Peyer's patch (tissue), 4 donors: ENCODE data around the gene PRSS33.

Experiments used
- POLR2A ChIP-seq, 2 donors: fragments of 450-650 bp; IDR thresholded peaks; one replicate each; pipeline ENCODE4 v1.5.1; 2017; ENCODE audit warnings: antibody characterized with exemption in 2 of 2, mild to moderate bottlenecking in 2 of 2, moderate library complexity in 2 of 2
- TF ChIP-seq, protein P1 (sequence below), 6 experiments: fragments of 450-650 bp in 4 of 6; fragments of 200-600 bp in 2 of 6; sonication (generic) in 1 of 6; IDR thresholded peaks; one replicate each; pipeline ENCODE4 v1.5.1; 2017 to 2019; ENCODE audit warnings: antibody characterized with exemption in 6 of 6, mild to moderate bottlenecking in 3 of 6, moderate library complexity in 1 of 6

DNA sequence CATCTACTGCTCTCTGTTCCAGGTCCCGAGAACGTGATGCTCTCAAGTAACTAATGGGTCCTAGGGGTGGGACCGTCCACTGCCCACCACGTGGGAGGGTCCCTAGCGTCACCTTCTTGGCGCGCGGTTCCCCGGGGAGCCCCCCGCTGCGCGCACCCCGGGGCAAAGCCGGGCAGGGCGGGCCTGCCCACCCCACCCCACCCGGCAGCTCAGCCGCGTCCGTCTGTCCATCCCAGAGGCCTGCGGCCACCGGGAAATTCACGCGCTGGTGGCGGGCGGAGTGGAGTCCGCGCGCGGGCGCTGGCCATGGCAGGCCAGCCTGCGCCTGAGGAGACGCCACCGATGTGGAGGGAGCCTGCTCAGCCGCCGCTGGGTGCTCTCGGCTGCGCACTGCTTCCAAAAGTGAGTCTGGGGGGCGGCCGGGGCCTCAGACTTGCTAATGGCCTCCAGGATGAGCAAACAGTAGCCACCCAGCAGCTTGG lies 11.4 kb upstream of the PRSS33 start:
- no peak for TF ChIP-seq POLR2A (IDR thresholded peaks at IDR 0.05)
- TF ChIP-seq, protein P1, sequence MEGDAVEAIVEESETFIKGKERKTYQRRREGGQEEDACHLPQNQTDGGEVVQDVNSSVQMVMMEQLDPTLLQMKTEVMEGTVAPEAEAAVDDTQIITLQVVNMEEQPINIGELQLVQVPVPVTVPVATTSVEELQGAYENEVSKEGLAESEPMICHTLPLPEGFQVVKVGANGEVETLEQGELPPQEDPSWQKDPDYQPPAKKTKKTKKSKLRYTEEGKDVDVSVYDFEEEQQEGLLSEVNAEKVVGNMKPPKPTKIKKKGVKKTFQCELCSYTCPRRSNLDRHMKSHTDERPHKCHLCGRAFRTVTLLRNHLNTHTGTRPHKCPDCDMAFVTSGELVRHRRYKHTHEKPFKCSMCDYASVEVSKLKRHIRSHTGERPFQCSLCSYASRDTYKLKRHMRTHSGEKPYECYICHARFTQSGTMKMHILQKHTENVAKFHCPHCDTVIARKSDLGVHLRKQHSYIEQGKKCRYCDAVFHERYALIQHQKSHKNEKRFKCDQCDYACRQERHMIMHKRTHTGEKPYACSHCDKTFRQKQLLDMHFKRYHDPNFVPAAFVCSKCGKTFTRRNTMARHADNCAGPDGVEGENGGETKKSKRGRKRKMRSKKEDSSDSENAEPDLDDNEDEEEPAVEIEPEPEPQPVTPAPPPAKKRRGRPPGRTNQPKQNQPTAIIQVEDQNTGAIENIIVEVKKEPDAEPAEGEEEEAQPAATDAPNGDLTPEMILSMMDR (IDR thresholded peaks at IDR 0.05), result no peak
